Caco-2 (cell line): ENCODE data around the gene CFAP119. TPM values are rescaled to one million over a fixed set of nuclear protein-coding genes. Genes with fewer than 3 reads are reported as not detected.

Source experiments
- BruUV-seq: library from RNA; stranded (reverse); fragments of 400-500 nt; replicated peaks from 2 replicates; lab custom pipeline; 2021; lab: Mats Ljungman, UMichigan
- CTCF ChIA-PET: fragments of 300-600 bp; sonication (Branson Sonifier 250); formaldehyde crosslinking; loops from one replicate; lab custom pipeline; 2022; ENCODE audit warnings: antibody characterized with exemption; lab: Charles Lee
- POLR2A ChIA-PET: fragments of 300-600 bp; sonication (Branson Sonifier 250); formaldehyde crosslinking; loops from one replicate; lab custom pipeline; 2022; ENCODE audit warnings: antibody characterized with exemption; lab: Charles Lee
- DNase-seq, 2 experiments: peaks; one replicate each; pipeline versions ENCODE4 v3.0.0 to v3.0.0-alpha.2; 2020 to 2022
- H3K27me3 ChIP-seq: replicated peaks from 2 replicates; pipeline ENCODE4 v1.6.0; 2011; ENCODE audit warnings: low read length; ENCODE audit not compliant: control insufficient read depth, insufficient read depth
- H3K36me3 ChIP-seq: 2 replicates; pipeline ENCODE4 v1.5.1; 2011; ENCODE audit warnings: low read length; ENCODE audit not compliant: control insufficient read depth, insufficient read depth
- H3K4me1 ChIP-seq: fragments of 250-450 bp; sonication (Bioruptor Pico); 2 replicates; pipeline ENCODE4 v1.5.1; 2020; ENCODE audit warnings: mild to moderate bottlenecking
- H3K4me3 ChIP-seq: 2 replicates; pipeline ENCODE4 v1.5.1; 2011; ENCODE audit warnings: low read depth, mild to moderate bottlenecking, control low read depth, low read length
- H3K9me3 ChIP-seq: fragments of 250-450 bp; sonication (Bioruptor Pico); 2 replicates; pipeline ENCODE4 v1.5.1; 2020; ENCODE audit warnings: mild to moderate bottlenecking, moderate library complexity
- H3K27ac Mint-ChIP-seq: one replicate; pipeline ENCODE4 v1.8.0; 2022; ENCODE audit warnings: mixed read lengths; ENCODE audit not compliant: unreplicated experiment
- H3K27me3 Mint-ChIP-seq: one replicate; pipeline ENCODE4 v1.8.0; 2022; ENCODE audit warnings: mixed read lengths; ENCODE audit not compliant: insufficient read depth, unreplicated experiment
- H3K36me3 Mint-ChIP-seq: one replicate; pipeline ENCODE4 v1.8.0; 2022; ENCODE audit warnings: mild to moderate bottlenecking, mixed read lengths; ENCODE audit not compliant: insufficient read depth, unreplicated experiment
- H3K4me1 Mint-ChIP-seq: one replicate; pipeline ENCODE4 v1.8.0; 2022; ENCODE audit warnings: low read depth, mixed read lengths; ENCODE audit not compliant: unreplicated experiment
- H3K4me3 Mint-ChIP-seq: one replicate; pipeline ENCODE4 v1.8.0; 2022; ENCODE audit warnings: mild to moderate bottlenecking, moderate library complexity, mixed read lengths; ENCODE audit not compliant: unreplicated experiment
- H3K9me3 Mint-ChIP-seq: one replicate; pipeline ENCODE4 v1.8.0; 2022; ENCODE audit warnings: mixed read lengths; ENCODE audit not compliant: unreplicated experiment
- intact Hi-C: fragments of 100-400 bp; cut with micrococcal nuclease; formaldehyde crosslinking; loops from one replicate; pipeline ENCODE4 v1.10.0; 2022; ENCODE audit not compliant: unreplicated experiment
- total RNA-seq: library from RNA; stranded (reverse); gene quantifications from 2 replicates; pipeline ENCODE4 v1.2.3, GENCODE V29; 2022
- TF ChIP-seq, protein P1 (sequence below), 2 experiments: fragments of 200-600 bp in 1 of 2; IDR thresholded peaks; 1 replicate in 1 of 2; 2 replicates in 1 of 2; pipeline versions ENCODE4 v1.5.1 to v1.8.0; 2011 to 2022; ENCODE audit warnings: antibody characterized with exemption in 1 of 2, control low read depth in 1 of 2, inconsistent platforms in 1 of 2, low read depth in 1 of 2, low read length in 1 of 2, mild to moderate bottlenecking in 1 of 2, moderate library complexity in 1 of 2; ENCODE audit not compliant: insufficient read depth in 1 of 2, severe bottlenecking in 1 of 2, unreplicated experiment in 1 of 2

Gene CFAP119
- total RNA-seq, 1 experiment from 2014 or later: 4.0 TPM

DNA sequence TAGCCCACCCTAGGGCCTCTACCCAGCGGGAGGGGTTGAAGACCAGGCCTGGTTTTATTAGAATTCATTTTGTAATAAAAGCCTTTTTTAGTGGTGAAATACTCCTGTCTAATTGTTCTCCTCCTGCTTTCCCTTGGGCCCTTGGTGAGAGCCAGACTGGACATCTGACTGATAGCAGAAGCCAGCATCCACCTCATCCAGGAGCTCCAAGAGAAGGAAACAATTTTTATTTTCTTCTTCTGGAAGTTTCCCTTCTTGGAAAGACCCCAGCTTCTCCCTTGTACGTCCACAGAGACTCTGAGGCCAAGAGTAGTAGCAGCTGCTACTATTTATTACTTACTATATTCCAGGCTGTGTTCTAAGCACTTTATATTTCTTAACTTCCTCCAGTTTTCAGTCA lies 17.7 kb downstream of the CFAP119 start:
- POLR2A ChIA-PET: no interaction called here
- peaks cover 2% of the 10 kb centered on the region for H3K36me3 ChIP-seq
- no peaks in the 10 kb centered on the region for H3K27me3 ChIP-seq
- H3K36me3 Mint-ChIP-seq: peaks cover 62% of the 10 kb centered on the region
- no peaks in the 10 kb centered on the region for H3K9me3 Mint-ChIP-seq
- H3K4me3 Mint-ChIP-seq: no peak overlapping the region
- BruUV-seq: no TSS peak
- no peak overlapping the region for H3K4me3 ChIP-seq
- no peaks in the 10 kb centered on the region for H3K9me3 ChIP-seq
- DNase-seq: no peak
- H3K4me1 ChIP-seq: peaks cover 39% of the 10 kb centered on the region
- intact Hi-C loops: loop anchor here (10.0 kb wide), 1 partner anchor 89 kb away; the partner anchor contains the start of genes FBRS and PRR14
- TF ChIP-seq, protein P1, sequence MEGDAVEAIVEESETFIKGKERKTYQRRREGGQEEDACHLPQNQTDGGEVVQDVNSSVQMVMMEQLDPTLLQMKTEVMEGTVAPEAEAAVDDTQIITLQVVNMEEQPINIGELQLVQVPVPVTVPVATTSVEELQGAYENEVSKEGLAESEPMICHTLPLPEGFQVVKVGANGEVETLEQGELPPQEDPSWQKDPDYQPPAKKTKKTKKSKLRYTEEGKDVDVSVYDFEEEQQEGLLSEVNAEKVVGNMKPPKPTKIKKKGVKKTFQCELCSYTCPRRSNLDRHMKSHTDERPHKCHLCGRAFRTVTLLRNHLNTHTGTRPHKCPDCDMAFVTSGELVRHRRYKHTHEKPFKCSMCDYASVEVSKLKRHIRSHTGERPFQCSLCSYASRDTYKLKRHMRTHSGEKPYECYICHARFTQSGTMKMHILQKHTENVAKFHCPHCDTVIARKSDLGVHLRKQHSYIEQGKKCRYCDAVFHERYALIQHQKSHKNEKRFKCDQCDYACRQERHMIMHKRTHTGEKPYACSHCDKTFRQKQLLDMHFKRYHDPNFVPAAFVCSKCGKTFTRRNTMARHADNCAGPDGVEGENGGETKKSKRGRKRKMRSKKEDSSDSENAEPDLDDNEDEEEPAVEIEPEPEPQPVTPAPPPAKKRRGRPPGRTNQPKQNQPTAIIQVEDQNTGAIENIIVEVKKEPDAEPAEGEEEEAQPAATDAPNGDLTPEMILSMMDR (IDR thresholded peaks at IDR 0.05; ENCODE audit: insufficient read depth in 1 of 2, low read depth in 1 of 2, low read length in 1 of 2, severe bottlenecking in 1 of 2, unreplicated experiment in 1 of 2): no peak
- CTCF ChIA-PET: no interaction called here
- no peak overlapping the region for H3K27ac Mint-ChIP-seq
- H3K27me3 Mint-ChIP-seq: no peaks in the 10 kb centered on the region
- peaks cover 45% of the 10 kb centered on the region for H3K4me1 Mint-ChIP-seq

DNA sequence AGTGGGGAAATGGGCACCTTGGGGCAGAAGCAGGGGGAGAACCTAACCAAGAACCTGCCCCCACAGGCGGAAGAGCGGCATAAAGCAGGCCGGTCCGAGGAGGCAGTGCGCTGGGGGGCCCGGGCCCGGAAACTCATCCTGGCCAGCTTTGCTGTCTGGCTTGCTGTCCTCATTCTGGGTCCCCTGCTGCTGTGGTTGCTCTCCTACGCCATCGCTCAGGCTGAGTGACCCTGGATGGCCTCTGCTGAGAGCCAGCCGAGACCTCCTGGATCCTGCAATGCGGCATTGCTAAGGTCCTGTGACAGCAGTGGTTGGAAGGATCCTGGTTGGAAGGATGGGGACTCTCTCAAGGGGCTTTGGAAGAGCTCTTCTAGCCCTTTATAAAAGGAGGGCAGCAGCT lies 18.1 kb downstream of the CFAP119 start:
- POLR2A ChIA-PET: no interaction called here
- Histone ChIP-seq H3K4me3 (no peak overlapping the region), H3K27me3 (no peaks in the 10 kb centered on the region), H3K9me3 (no peaks in the 10 kb centered on the region), H3K36me3 (peaks cover 3% of the 10 kb centered on the region), H3K4me1 (peaks cover 39% of the 10 kb centered on the region)
- no TSS peak for BruUV-seq
- Mint-ChIP-seq H3K27me3 (no peaks in the 10 kb centered on the region), H3K4me3 (no peak overlapping the region), H3K9me3 (no peaks in the 10 kb centered on the region), H3K36me3 (peaks cover 57% of the 10 kb centered on the region), H3K4me1 (peaks cover 50% of the 10 kb centered on the region), H3K27ac (peak overlapping the region; percentile 36)
- CTCF ChIA-PET: no interaction called here
- intact Hi-C loops: loop anchor here (10.0 kb wide), 1 partner anchor 89 kb away; the partner anchor contains the start of genes FBRS and PRR14
- no peak for DNase-seq
- TF ChIP-seq, protein P1 (IDR thresholded peaks at IDR 0.05; ENCODE audit: insufficient read depth in 1 of 2, low read depth in 1 of 2, low read length in 1 of 2, severe bottlenecking in 1 of 2, unreplicated experiment in 1 of 2): no peak

DNA sequence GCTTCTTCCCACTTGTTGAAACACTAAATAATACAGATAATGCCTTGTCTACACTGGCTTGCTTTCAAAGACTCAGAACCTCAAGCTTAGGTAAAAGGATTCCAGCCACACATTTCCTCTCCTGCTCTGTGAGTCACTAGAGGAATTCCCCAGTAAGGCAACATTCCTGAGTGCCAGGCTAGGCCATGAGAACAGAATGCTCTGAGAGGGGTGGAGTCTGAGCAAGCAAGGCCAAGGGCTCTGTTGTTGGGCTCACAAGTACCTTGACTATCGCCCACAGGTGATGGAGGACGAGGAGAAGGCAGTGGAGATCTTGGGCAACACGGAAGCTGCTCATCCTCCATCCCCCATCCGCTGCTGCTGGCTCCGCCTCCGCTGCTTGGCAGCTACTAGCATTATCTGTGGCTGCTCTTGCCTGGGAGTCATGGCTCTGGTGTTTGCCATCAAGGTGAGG lies 20.4 kb downstream of the CFAP119 start:
- CTCF ChIA-PET: no interaction called here
- H3K36me3 Mint-ChIP-seq: peaks cover 63% of the 10 kb centered on the region
- H3K27me3 Mint-ChIP-seq: no peaks in the 10 kb centered on the region
- POLR2A ChIA-PET: interaction anchor here (0.6 kb wide), 1 partner anchor 22 kb away, joined by 3 read pairs; no protein-coding TSS in a partner anchor
- no TSS peak for BruUV-seq
- peak overlapping the region; percentile 90 for H3K27ac Mint-ChIP-seq
- DNase-seq: peak; percentile 56 to 63
- H3K4me3 Mint-ChIP-seq: peak overlapping the region; percentile 59
- Histone ChIP-seq H3K9me3 (no peaks in the 10 kb centered on the region), H3K36me3 (peaks cover 4% of the 10 kb centered on the region), H3K27me3 (no peaks in the 10 kb centered on the region), H3K4me3 (no peak overlapping the region), H3K4me1 (peaks cover 27% of the 10 kb centered on the region)
- intact Hi-C loops: loop anchor here (2.0 to 10.0 kb wide), 3 partner anchors 43 to 87 kb away; partner anchors contain the start of genes FBRS, PRR14 and SRCAP
- peaks cover 38% of the 10 kb centered on the region for H3K4me1 Mint-ChIP-seq
- no peaks in the 10 kb centered on the region for H3K9me3 Mint-ChIP-seq
- TF ChIP-seq, protein P1 (IDR thresholded peaks at IDR 0.05; ENCODE audit: insufficient read depth in 1 of 2, low read depth in 1 of 2, low read length in 1 of 2, severe bottlenecking in 1 of 2, unreplicated experiment in 1 of 2): no peak
